Lower leg skin (tissue), 3 donors: ENCODE measurements around the gene TIGIT.

Experiments used
- CTCF ChIP-seq, 3 donors: fragments of 450-650 bp; IDR thresholded peaks; one replicate each; pipeline ENCODE4 v1.5.1; 2016; ENCODE audit warnings: antibody characterized with exemption in 3 of 3, mild to moderate bottlenecking in 3 of 3, moderate library complexity in 2 of 3
- POLR2A ChIP-seq, 2 donors: fragments of 450-650 bp; IDR thresholded peaks; one replicate each; pipeline ENCODE4 v1.6.1; 2016 to 2017; ENCODE audit warnings: antibody characterized with exemption in 2 of 2, mild to moderate bottlenecking in 1 of 2, moderate library complexity in 1 of 2

- TF ChIP-seq CTCF (IDR thresholded peaks at IDR 0.05) = no peak
- no peak for TF ChIP-seq POLR2A (IDR thresholded peaks at IDR 0.05)
These were observed 45.0 kb downstream of the TIGIT start for GRCh38 chr3:114338651-114339357.
